GM19328 (cell line): Measurements from ENCODE around the gene KRTAP12-1.
"Not testable (repeated sequence)": the region's sequence is repeated elsewhere in the genome, so short reads cannot be mapped to it uniquely, and the experiment has no call there.

ENCODE experiments used
- ATAC-seq: cut with Tn5 transposase; IDR thresholded peaks from one replicate; pipeline ENCODE4 v1.9.1; 2021; ENCODE audit warnings: mild to moderate bottlenecking, moderate library complexity; ENCODE audit not compliant: unreplicated experiment

The KRTAP12-1 gene

GRCh38 chr21:44670642-44671432 lies 11.1 kb downstream of the KRTAP12-1 start:
- ATAC-seq = no peak

- ATAC-seq = no peak
Measured at GRCh38 chr21:44667612-44668011, 14.4 kb downstream of the KRTAP12-1 start.

DNA sequence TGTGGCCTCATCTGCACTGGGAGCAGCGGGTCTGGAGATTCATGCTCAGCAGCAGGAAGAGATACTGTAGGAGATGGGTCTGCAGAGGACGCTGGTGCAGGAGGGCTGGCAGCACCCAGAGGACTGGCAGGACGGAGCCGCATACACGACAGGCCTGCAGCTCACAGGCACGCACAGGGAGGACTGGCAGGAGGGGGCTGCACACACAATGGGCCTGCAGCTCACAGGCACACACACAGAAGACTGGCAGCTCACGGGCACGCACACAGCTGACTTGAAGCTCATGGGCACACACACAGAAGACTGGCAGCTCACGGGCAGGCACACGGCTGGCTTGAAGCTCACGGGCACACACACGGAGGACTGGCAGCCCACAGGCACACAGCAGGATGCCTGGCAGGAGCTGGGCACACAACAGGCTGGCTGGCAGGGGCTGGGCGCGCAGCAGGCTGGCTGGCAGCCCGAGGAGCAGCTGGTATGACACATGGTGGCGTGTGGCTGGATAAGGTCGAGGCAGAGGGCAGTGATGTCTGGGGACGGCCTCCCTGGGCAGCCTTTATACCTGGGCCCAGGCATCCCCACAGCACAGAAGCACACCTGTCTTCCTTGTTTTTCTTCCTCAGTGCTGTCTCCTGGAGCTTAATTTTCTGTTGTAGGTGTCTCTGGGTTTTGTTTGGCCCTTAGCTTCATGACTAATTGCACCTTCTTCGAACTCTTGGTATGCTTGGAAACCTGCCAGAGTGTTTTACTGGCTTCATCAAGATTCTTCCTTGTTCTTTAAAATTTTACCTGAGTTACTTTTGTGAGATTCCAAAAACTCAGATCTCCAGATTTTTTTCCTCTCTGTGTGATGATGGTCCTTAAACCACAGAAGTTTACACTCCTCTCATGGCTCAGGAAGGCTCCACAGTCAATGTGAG lies 15.3 kb downstream of the KRTAP12-1 start, which contains the start of gene KRTAP12-2:
TSS of gene KRTAP12-2 (minus strand) at position 527 of the 920 bp plus-strand sequence. CDS start at position 486, 41 bp downstream.
- ATAC-seq = no peak

DNA sequence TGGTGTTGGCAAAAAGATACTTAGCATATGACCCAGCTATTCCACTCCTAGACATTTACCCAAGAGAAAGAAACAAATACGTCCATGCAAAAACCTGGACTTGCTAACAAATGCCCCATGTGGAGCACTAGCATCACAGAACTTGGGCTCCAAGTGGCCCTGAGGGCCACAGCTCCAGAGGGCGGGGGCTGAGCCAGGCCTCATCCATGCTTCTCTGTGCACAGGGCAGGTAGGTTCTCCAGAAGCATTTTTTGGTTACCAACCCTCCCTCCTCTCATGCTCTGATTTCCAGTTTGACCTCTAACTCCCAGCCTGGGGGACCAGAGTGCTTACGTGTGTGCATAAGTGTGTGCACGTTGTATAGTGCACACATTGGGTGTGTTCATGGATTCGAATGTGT lies 17.3 kb downstream of the KRTAP12-1 start:
- ATAC-seq = no peak

GRCh38 chr21:44661567-44661966 lies 20.4 kb downstream of the KRTAP12-1 start:
- not testable (repeated sequence) for ATAC-seq

DNA sequence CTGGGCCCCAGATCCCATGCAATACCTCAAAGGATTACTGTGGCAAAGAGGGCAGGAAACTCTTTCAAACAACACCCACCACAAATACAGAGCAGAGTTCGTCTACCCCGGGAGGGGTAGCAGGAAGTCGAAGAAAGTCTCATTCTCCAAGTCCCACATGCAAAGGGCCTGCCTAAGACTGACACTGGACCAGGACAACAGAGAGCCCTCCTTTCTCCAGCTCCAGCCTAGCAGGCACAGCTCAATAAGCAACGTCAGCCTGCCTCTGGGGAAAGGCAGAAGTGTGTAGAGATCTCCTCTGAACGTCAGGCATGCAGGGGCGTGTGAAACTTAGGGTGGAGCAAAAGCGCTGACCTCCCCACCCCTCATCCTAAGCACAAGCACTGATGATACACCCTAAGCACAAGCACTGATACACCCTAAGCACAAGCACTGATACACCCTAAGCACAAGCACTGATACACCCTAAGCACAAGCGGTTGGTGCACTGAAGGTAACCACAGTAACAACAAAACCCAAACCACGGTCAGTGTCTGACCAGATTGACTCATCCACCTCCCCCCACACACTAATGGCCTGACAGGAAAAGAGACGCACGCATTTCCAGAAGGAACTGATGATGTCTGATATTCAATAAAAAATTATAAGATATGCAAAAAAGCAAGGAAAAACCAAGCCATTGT lies 22.9 kb downstream of the KRTAP12-1 start:
- no peak for ATAC-seq

DNA sequence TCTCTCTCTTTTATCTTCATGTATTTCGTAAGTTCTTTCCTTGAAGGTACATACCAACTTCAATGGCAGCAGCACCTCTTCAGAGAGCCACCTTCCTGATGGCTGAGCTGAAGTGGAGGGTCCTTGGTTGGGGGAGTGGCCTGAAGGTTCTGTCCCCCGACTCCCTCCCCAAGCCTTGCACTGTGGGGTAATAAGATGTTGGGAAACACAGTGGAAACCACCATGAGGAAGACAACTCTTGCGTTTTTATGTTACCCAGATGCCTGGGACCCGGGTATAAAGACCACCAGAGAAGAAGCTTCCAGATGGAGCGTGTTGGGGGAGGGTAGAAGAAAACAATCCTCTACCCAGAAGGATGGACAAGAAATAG lies 23.4 kb downstream of the KRTAP12-1 start:
- no peak for ATAC-seq

GRCh38 chr21:44657635-44658540 lies 24.1 kb downstream of the KRTAP12-1 start, which contains the start of gene KRTAP12-3:
Gene KRTAP12-3, plus strand, starts transcription at chr21:44657932. Its CDS starts 48 bp downstream, at chr21:44657980.
- ATAC-seq = no peak

GRCh38 chr21:44656868-44657267 lies 25.1 kb downstream of the KRTAP12-1 start:
- no peak for ATAC-seq

DNA sequence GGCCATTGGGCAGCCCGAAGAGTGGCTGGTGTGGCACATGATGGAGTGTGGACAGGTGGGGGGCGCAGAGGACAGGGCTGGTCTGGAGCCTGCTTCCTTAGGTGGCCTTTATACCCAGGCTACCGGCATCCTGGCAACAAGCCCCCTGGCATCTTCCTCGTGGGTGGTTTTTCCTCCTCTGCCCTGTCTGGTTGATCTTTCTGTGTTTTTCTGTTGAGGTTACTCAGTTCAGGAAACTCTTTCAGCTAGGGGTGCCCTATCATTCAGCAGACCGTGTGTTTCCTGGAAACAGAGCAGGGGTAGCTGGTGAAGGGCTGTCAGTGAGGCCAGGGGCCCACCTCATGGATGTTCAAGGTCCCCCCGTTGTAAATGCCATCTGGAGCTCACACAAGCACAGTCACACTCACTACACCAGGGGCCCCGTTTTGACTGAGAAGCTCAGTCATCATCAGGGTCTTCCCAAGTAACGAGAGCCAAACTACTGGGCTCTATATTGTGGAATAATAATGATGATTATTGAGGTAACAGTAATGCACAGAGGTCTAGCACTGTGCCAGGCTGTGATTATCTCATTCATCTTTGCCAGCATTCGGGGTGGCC lies 27.3 kb downstream of the KRTAP12-1 start, which contains the start of gene KRTAP12-4:
TSS of gene KRTAP12-4 (minus strand) at position 84 of the 600 bp plus-strand sequence. CDS start at position 39, 45 bp downstream.
- ATAC-seq = no peak

GRCh38 chr21:44653656-44654575 lies 28.0 kb downstream of the KRTAP12-1 start:
- no peak for ATAC-seq

- no peak for ATAC-seq
Measured at GRCh38 chr21:44653123-44653522, 28.8 kb downstream of the KRTAP12-1 start.

- no peak for ATAC-seq
Measured at GRCh38 chr21:44650973-44651675, 30.8 kb downstream of the KRTAP12-1 start.

DNA sequence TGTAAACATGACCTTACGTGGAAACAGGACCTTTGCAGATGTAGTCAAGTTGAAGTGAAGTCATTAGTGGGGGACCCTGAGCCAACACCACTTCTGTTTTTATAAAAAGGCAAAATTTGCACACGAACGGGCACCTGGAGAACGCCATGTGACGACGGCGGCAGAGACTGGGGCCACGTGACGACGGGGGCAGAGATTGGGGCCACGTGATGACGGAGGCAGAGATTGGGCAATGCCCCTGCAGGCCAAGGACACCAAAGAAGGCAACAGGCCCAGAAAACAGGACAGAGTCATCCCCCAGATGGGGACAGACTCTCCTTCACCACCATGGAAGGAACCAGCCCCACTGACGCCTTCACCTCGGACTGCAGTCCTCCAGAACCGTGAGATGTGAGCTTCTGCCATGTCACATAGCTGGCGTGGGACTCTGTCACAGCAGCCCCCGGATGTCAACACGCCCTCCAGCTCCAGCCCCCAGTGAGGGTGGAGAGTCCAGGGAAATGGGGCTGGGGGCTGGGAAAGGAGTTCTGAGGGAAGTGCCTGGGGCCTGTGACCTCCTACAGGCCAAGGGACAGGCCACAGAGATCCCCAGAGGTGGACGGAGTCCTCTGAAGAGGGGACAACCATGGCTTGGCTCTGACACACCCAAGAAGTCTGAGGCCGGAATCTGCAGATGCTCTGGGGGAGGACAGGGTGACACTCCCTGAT lies 31.5 kb downstream of the KRTAP12-1 start:
- ATAC-seq = no peak

DNA sequence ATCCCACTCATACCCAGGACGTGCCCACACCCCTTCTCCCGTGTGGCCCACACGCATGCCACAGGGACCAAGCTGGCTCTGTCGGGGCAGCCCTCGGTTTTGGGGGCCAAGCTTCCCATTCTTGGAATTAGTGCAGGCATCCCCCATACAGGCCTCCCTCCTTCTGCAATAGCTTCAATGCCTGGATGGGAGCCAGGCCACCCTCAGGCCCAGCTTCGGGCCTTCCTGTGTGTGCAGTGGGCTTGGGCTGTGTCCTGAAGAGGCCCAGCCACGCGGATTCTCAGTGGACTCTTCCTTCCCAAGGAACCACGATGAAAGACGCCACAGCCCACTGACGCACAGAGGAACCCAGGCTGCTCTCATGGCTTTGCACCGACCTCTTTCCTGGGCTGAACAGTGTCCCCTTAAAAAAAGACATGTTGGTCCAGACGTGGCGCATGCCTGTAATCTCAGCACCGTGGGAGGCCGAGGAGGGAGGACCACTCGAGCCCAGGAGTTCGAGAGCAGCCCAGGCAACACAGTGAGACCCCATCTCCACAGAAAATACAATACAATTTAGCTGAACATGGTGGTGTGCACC lies 32.4 kb downstream of the KRTAP12-1 start:
- ATAC-seq = no peak

- ATAC-seq = no peak
Measured at GRCh38 chr21:44648557-44649311, 33.2 kb downstream of the KRTAP12-1 start.
